CD4-positive, alpha-beta memory T cell (primary cell): ENCODE measurements around the gene BCAM. TPM values are rescaled to one million over a fixed set of nuclear protein-coding genes. Genes with fewer than 3 reads are reported as not detected.

ENCODE experiments used
- CTCF ChIA-PET: fragments of 350-600 bp; sonication (Branson Sonifier 250); formaldehyde crosslinking; loops from one replicate; lab custom pipeline; 2021; ENCODE audit warnings: inconsistent platforms; ENCODE audit not compliant: partially characterized antibody; lab: Charles Lee
- POLR2A ChIA-PET: fragments of 350-600 bp; sonication (Branson Sonifier 250); formaldehyde crosslinking; loops from one replicate; lab custom pipeline; 2021; ENCODE audit not compliant: partially characterized antibody; lab: Charles Lee
- DNase-seq, 5 donors: peaks; one replicate each; pipeline versions ENCODE4 v3.0.0 to v3.0.0-alpha.2; 2020 to 2022; ENCODE audit warnings: mixed read lengths in 1 of 5
- H3K27ac ChIP-seq: one replicate; pipeline ENCODE4 v1.7.0; 2013; ENCODE audit warnings: low read depth, low read length
- H3K27me3 ChIP-seq: 2 replicates; pipeline ENCODE4 v1.7.0; 2013; ENCODE audit warnings: mild to moderate bottlenecking, low read length, moderate library complexity; ENCODE audit not compliant: insufficient read depth
- H3K36me3 ChIP-seq: 2 replicates; pipeline ENCODE4 v1.7.0; 2013; ENCODE audit warnings: mild to moderate bottlenecking, low read length, moderate library complexity; ENCODE audit not compliant: insufficient read depth
- H3K4me1 ChIP-seq: 2 replicates; pipeline ENCODE4 v1.7.0; 2013; ENCODE audit warnings: mild to moderate bottlenecking, low read length, moderate library complexity; ENCODE audit not compliant: insufficient read depth
- H3K4me3 ChIP-seq, 2 donors: one replicate each; pipeline ENCODE4 v1.7.0; 2013; ENCODE audit warnings: low read length in 2 of 2, mild to moderate bottlenecking in 1 of 2
- H3K9me3 ChIP-seq, 2 donors: one replicate each; pipeline ENCODE4 v1.7.0; 2013; ENCODE audit warnings: low read length in 2 of 2, control low read depth in 1 of 2; ENCODE audit not compliant: control insufficient read depth in 1 of 2
- H3K27ac Mint-ChIP-seq, 7 donors: one replicate each; pipeline ENCODE4 v1.8.0; 2020 to 2021; ENCODE audit warnings: mixed read lengths in 7 of 7, mild to moderate bottlenecking in 6 of 7, inconsistent platforms in 3 of 7, moderate library complexity in 3 of 7
- H3K27me3 Mint-ChIP-seq, 2 donors: one replicate each; pipeline ENCODE4 v1.8.0; 2020 to 2021; ENCODE audit warnings: mixed read lengths in 2 of 2
- H3K36me3 Mint-ChIP-seq, 2 donors: one replicate each; pipeline ENCODE4 v1.8.0; 2020 to 2021; ENCODE audit warnings: mixed read lengths in 2 of 2, inconsistent platforms in 1 of 2, mild to moderate bottlenecking in 1 of 2
- H3K4me1 Mint-ChIP-seq, 4 donors: one replicate each; pipeline ENCODE4 v1.8.0; 2020 to 2021; ENCODE audit warnings: mixed read lengths in 4 of 4, mild to moderate bottlenecking in 1 of 4
- H3K4me3 Mint-ChIP-seq, 8 donors: one replicate each; pipeline ENCODE4 v1.8.0; 2020 to 2021; ENCODE audit warnings: mixed read lengths in 8 of 8, mild to moderate bottlenecking in 7 of 8, moderate library complexity in 6 of 8, inconsistent platforms in 3 of 8
- H3K9me3 Mint-ChIP-seq, 8 donors: one replicate each; pipeline ENCODE4 v1.8.0; 2020 to 2021; ENCODE audit warnings: mixed read lengths in 8 of 8, mild to moderate bottlenecking in 5 of 8, inconsistent platforms in 3 of 8, moderate library complexity in 1 of 8
- intact Hi-C: fragments of 100-400 bp; cut with micrococcal nuclease; formaldehyde crosslinking; loops from one replicate; pipeline ENCODE4 v1.15.1; 2023
- polyA plus RNA-seq, 2 donors: library from polyadenylated mRNA; unstranded; fragments of 300-500 nt; fragmentation: Illumina TruSeq; gene quantifications; one replicate each; pipeline ENCODE4 v1.2.3, GENCODE V29; 2021
- total RNA-seq, 2 experiments: library from RNA; stranded (reverse); gene quantifications; one replicate each; pipeline ENCODE4 v1.2.3, GENCODE V29; 2021

BCAM gene
- total and polyA plus RNA-seq, 4 experiments from 2014 or later, result not detected

- H3K27me3 ChIP-seq, result no peaks in the 10 kb centered on the region
- Mint-ChIP-seq H3K36me3 (no peaks in the 10 kb centered on the region), H3K27me3 (peaks cover 0 to 4% of the 10 kb centered on the region in 2 donors), H3K27ac (no peak overlapping the region), H3K4me3 (no peak overlapping the region), H3K4me1 (no peaks in the 10 kb centered on the region), H3K9me3 (no peaks in the 10 kb centered on the region)
- ChIA-PET CTCF (no interaction called here), POLR2A (no interaction called here)
- H3K36me3 ChIP-seq, result no peaks in the 10 kb centered on the region
- no peak overlapping the region for H3K4me3 ChIP-seq
- H3K27ac ChIP-seq, result no peak overlapping the region
- no peak for DNase-seq
- intact Hi-C loops, result no loop called here
- H3K9me3 ChIP-seq, result no peaks in the 10 kb centered on the region
- no peaks in the 10 kb centered on the region for H3K4me1 ChIP-seq
Observed at GRCh38 chr19:44818466-44819031, 9.6 kb downstream of the BCAM start.

DNA sequence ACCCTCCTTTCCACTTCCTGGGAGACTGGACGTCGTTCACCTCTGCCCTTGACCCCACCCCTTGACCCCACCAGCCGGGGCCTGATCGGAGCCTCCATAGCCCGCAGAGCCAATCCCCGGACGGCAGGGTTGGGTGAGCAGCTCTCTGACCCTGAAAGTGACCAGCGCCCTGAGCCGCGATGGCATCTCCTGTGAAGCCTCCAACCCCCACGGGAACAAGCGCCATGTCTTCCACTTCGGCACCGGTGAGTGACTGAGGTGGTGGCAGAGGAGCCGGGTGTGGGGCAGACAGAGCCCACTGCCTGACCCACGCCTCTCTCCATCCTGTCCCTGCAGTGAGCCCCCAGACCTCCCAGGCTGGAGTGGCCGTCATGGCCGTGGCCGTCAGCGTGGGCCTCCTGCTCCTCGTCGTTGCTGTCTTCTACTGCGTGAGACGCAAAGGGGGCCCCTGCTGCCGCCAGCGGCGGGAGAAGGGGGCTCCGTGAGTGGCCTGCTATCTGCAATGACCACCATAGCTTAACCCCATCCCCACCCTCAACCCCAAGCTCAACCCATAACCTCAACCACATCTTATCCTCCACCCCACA lies 10.4 kb downstream of the BCAM start:
- ChIA-PET POLR2A (no interaction called here), CTCF (no interaction called here)
- Histone ChIP-seq H3K4me1 (no peaks in the 10 kb centered on the region), H3K9me3 (no peaks in the 10 kb centered on the region), H3K4me3 (no peak overlapping the region), H3K27me3 (no peaks in the 10 kb centered on the region), H3K27ac (no peak overlapping the region), H3K36me3 (no peaks in the 10 kb centered on the region)
- Mint-ChIP-seq H3K27me3 (peaks cover 0 to 3% of the 10 kb centered on the region in 2 donors), H3K36me3 (no peaks in the 10 kb centered on the region), H3K4me1 (no peaks in the 10 kb centered on the region), H3K9me3 (no peaks in the 10 kb centered on the region), H3K4me3 (no peak overlapping the region), H3K27ac (no peak overlapping the region)
- no peak for DNase-seq
- intact Hi-C loops, result no loop called here

DNA sequence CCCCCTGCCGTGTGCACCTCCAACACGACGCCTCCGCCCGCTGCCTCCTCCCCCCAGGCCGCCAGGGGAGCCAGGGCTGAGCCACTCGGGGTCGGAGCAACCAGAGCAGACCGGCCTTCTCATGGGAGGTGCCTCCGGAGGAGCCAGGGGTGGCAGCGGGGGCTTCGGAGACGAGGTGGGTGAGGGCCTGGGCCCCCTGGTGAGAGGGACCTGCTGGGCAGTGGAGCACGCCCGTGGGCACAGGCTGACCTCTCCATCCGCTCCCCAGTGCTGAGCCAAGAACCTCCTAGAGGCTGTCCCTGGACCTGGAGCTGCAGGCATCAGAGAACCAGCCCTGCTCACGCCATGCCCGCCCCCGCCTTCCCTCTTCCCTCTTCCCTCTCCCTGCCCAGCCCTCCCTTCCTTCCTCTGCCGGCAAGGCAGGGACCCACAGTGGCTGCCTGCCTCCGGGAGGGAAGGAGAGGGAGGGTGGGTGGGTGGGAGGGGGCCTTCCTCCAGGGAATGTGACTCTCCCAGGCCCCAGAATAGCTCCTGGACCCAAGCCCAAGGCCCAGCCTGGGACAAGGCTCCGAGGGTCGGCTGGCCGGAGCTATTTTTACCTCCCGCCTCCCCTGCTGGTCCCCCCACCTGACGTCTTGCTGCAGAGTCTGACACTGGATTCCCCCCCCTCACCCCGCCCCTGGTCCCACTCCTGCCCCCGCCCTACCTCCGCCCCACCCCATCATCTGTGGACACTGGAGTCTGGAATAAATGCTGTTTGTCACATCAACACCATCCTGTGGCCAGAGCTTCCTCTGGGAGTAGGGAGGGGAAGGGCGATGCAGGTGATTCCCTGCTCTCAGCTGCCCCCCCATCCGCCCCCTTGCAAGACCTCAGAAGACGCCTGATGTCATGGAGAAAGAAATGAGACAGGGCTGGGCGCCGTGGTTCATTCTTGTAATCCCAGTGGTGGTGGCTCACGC lies 12.0 kb downstream of the BCAM start:
- Mint-ChIP-seq H3K9me3 (no peaks in the 10 kb centered on the region), H3K4me3 (no peak overlapping the region), H3K27ac (no peak overlapping the region), H3K27me3 (peaks cover 0 to 3% of the 10 kb centered on the region in 2 donors), H3K4me1 (no peaks in the 10 kb centered on the region), H3K36me3 (no peaks in the 10 kb centered on the region)
- CTCF ChIA-PET, result no interaction called here
- DNase-seq, result no peak
- POLR2A ChIA-PET, result no interaction called here
- H3K36me3 ChIP-seq, result no peaks in the 10 kb centered on the region
- no peaks in the 10 kb centered on the region for H3K27me3 ChIP-seq
- no peaks in the 10 kb centered on the region for H3K9me3 ChIP-seq
- intact Hi-C loops, result no loop called here
- H3K4me1 ChIP-seq, result no peaks in the 10 kb centered on the region
- H3K27ac ChIP-seq, result no peak overlapping the region
- no peak overlapping the region for H3K4me3 ChIP-seq

- H3K36me3 Mint-ChIP-seq, result no peaks in the 10 kb centered on the region
- DNase-seq, result no peak
- Histone ChIP-seq H3K36me3 (no peaks in the 10 kb centered on the region), H3K4me1 (no peaks in the 10 kb centered on the region), H3K4me3 (no peak overlapping the region), H3K27ac (no peak overlapping the region), H3K9me3 (no peaks in the 10 kb centered on the region), H3K27me3 (no peaks in the 10 kb centered on the region)
- no peaks in the 10 kb centered on the region for H3K9me3 Mint-ChIP-seq
- H3K4me1 Mint-ChIP-seq, result no peaks in the 10 kb centered on the region
- H3K4me3 Mint-ChIP-seq, result no peak overlapping the region
- ChIA-PET CTCF (no interaction called here), POLR2A (no interaction called here)
- peaks cover 2 to 3% of the 10 kb centered on the region in 2 donors for H3K27me3 Mint-ChIP-seq
- intact Hi-C loops, result no loop called here
- peak overlapping the region in 1 of 7 donors; percentile 32 for H3K27ac Mint-ChIP-seq
Observed at GRCh38 chr19:44822177-44822576, 13.3 kb downstream of the BCAM start.

- Mint-ChIP-seq H3K27me3 (peaks cover 3 to 4% of the 10 kb centered on the region in 2 donors), H3K4me3 (no peak overlapping the region), H3K36me3 (no peaks in the 10 kb centered on the region), H3K9me3 (no peaks in the 10 kb centered on the region), H3K27ac (no peak overlapping the region), H3K4me1 (no peaks in the 10 kb centered on the region)
- intact Hi-C loops, result no loop called here
- ChIA-PET POLR2A (no interaction called here), CTCF (no interaction called here)
- Histone ChIP-seq H3K4me1 (no peaks in the 10 kb centered on the region), H3K27me3 (no peaks in the 10 kb centered on the region), H3K9me3 (no peaks in the 10 kb centered on the region), H3K36me3 (no peaks in the 10 kb centered on the region), H3K27ac (no peak overlapping the region), H3K4me3 (no peak overlapping the region)
- DNase-seq, result no peak
Observed at GRCh38 chr19:44822670-44823372, 13.9 kb downstream of the BCAM start.

DNA sequence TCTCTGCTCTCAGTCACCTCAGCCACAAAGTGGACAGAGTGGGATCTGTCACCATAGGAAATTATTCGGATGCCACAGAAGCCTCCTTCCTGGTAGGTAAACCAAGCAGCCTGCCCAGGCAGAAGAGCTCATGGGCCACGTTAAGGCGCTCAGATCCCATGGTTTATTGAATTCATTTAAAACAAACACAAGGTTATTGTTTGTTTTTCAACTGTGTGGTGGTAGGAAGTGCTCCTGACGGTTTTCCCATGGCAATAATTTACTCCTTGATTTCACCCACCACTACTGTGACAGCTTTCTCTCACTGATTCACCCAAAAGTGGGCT lies 14.4 kb downstream of the BCAM start:
- no peak overlapping the region for H3K4me3 ChIP-seq
- H3K27ac ChIP-seq, result no peak overlapping the region
- no peaks in the 10 kb centered on the region for H3K36me3 ChIP-seq
- no peaks in the 10 kb centered on the region for H3K9me3 ChIP-seq
- Mint-ChIP-seq H3K27ac (no peak overlapping the region), H3K9me3 (no peaks in the 10 kb centered on the region), H3K36me3 (no peaks in the 10 kb centered on the region), H3K4me3 (no peak overlapping the region), H3K27me3 (peaks cover 3 to 4% of the 10 kb centered on the region in 2 donors), H3K4me1 (no peaks in the 10 kb centered on the region)
- ChIA-PET POLR2A (no interaction called here), CTCF (no interaction called here)
- DNase-seq, result no peak
- intact Hi-C loops, result no loop called here
- no peaks in the 10 kb centered on the region for H3K27me3 ChIP-seq
- H3K4me1 ChIP-seq, result no peaks in the 10 kb centered on the region

DNA sequence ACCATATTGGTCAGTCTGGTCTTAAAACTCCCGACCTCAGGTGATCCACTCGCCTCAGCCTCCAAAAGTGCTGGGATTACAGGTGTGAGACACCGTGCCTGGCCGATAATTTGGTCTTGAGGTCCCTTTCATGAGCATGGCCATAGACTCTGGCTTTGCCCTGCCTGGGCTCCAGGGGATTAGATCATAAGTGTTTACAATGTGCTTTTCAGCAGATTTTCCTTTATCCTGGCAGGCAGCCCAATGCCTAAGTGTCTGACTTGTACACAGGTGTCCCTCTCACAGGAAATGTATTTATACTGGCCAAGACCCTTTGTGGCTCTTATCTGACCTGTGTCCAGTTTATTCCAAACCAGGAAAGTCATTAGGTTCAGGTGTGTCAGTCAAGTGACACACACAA lies 15.9 kb downstream of the BCAM start:
- no peaks in the 10 kb centered on the region for H3K9me3 Mint-ChIP-seq

More for the DNA sequence above, 15.9 kb downstream of the BCAM start:
- Histone ChIP-seq H3K9me3 (no peaks in the 10 kb centered on the region), H3K36me3 (no peaks in the 10 kb centered on the region), H3K27ac (no peak overlapping the region), H3K4me1 (no peaks in the 10 kb centered on the region), H3K27me3 (no peaks in the 10 kb centered on the region), H3K4me3 (no peak overlapping the region)
- ChIA-PET POLR2A (no interaction called here), CTCF (no interaction called here)
- peaks cover 4 to 5% of the 10 kb centered on the region in 2 donors for H3K27me3 Mint-ChIP-seq
- H3K4me3 Mint-ChIP-seq, result no peak overlapping the region
- no peaks in the 10 kb centered on the region for H3K4me1 Mint-ChIP-seq
- intact Hi-C loops, result no loop called here
- H3K27ac Mint-ChIP-seq, result peak overlapping the region in 1 of 7 donors; percentile 29
- DNase-seq, result no peak
- no peaks in the 10 kb centered on the region for H3K36me3 Mint-ChIP-seq
